Gastrocnemius medialis (tissue), 4 donors: ENCODE results near the gene ENOSF1. TPM values are rescaled to one million over a fixed set of nuclear protein-coding genes. Genes with fewer than 3 reads are reported as not detected.

ENCODE experiments used
- ATAC-seq, 2 donors: fragments of 150-250 bp; one replicate each; pipeline ENCODE4 v1.9.1; 2016
- DNase-seq, 2 donors: peaks; one replicate each; pipeline ENCODE4 v3.0.0-alpha.2; 2019
- H3K27ac ChIP-seq, 4 donors: fragments of 200-600 bp; sonication (generic); 1 replicate in 1 of 4; 2 replicates in 3 of 4; pipeline ENCODE4 v1.5.1; 2016 to 2018; ENCODE audit warnings: mild to moderate bottlenecking in 2 of 4, moderate library complexity in 1 of 4
- H3K27me3 ChIP-seq, 3 donors: fragments of 200-600 bp; sonication (generic) in 2 of 3; 1 replicate in 1 of 3; 2 replicates in 2 of 3; pipeline versions ENCODE4 v1.5.1 to v1.6.0; 2016 to 2019; ENCODE audit warnings: mild to moderate bottlenecking in 1 of 3, moderate library complexity in 1 of 3
- H3K36me3 ChIP-seq, 2 donors: fragments of 200-600 bp; sonication (generic) in 1 of 2; one replicate each; pipeline ENCODE4 v1.5.1; 2017 to 2018
- H3K4me1 ChIP-seq, 2 donors: fragments of 200-600 bp; sonication (generic) in 1 of 2; one replicate each; pipeline ENCODE4 v1.5.1; 2016 to 2017; ENCODE audit warnings: mild to moderate bottlenecking in 2 of 2
- H3K4me3 ChIP-seq, 4 donors: fragments of 200-600 bp; sonication (generic) in 3 of 4; 1 replicate in 1 of 4; 2 replicates in 3 of 4; pipeline ENCODE4 v1.5.1; 2016 to 2019; ENCODE audit warnings: mild to moderate bottlenecking in 2 of 4
- H3K9me3 ChIP-seq, 3 donors: fragments of 200-600 bp; sonication (generic) in 2 of 3; 1 replicate in 1 of 3; 2 replicates in 2 of 3; pipeline ENCODE4 v1.5.1; 2016 to 2019
- CTCF ChIP-seq, 5 experiments: fragments of 450-650 bp in 3 of 5; fragments of 200-600 bp in 2 of 5; sonication (generic) in 2 of 5; IDR thresholded peaks in 4 of 5; conservative IDR thresholded peaks in 1 of 5; 1 replicate in 4 of 5; 2 replicates in 1 of 5; pipeline ENCODE4 v1.5.1; 2016 to 2019; ENCODE audit warnings: antibody characterized with exemption in 5 of 5, mild to moderate bottlenecking in 3 of 5, moderate library complexity in 3 of 5
- POLR2A ChIP-seq, 2 donors: fragments of 450-650 bp; IDR thresholded peaks; one replicate each; pipeline ENCODE4 v1.6.1; 2017; ENCODE audit warnings: antibody characterized with exemption in 2 of 2, mild to moderate bottlenecking in 2 of 2, moderate library complexity in 2 of 2
- in situ Hi-C, 4 donors: fragments of 200-750 bp; cut with MboI; loops; one replicate each; pipeline versions ENCODE4 v1.15.0 to v1.8.0; 2017; ENCODE audit warnings: low sequenced_read_pairs in 4 of 4
- intact Hi-C: fragments of 100-400 bp; cut with DNase I; formaldehyde crosslinking; loops from one replicate; pipeline ENCODE4 v1.15.1; 2023; ENCODE audit warnings: low total_unique reads
- total RNA-seq, 4 donors: library from RNA; depleted of rRNA; stranded (reverse); fragments of >200 nt; gene quantifications; one replicate each; pipeline versions ENCODE4 v1.1.0 to v1.2.3, GENCODE V29; 2016

ENOSF1 gene
- total RNA-seq, 4 donors from 2014 or later = 6.0 to 16.1 (median 10.3) TPM

- no peak for TF ChIP-seq POLR2A (IDR thresholded peaks at IDR 0.05)
- TF ChIP-seq CTCF (IDR thresholded peaks at IDR 0.05 in 4 of 5, conservative IDR thresholded peaks at IDR 0.05 in 1 of 5) = no peak
- Histone ChIP-seq H3K4me3 (no peak overlapping the region), H3K27ac (no peak overlapping the region), H3K36me3 (no peaks in the 10 kb centered on the region), H3K4me1 (no peaks in the 10 kb centered on the region), H3K27me3 (peaks cover 0 to 7% (median 0%) of the 10 kb centered on the region in 3 donors), H3K9me3 (no peaks in the 10 kb centered on the region)
- DNase-seq = no peak
- no peak for ATAC-seq
- in situ Hi-C loops = loop anchor here in 1 of 4 donors (25.0 kb wide), 1 partner anchor 208 kb away; no protein-coding TSS in a partner anchor
- intact Hi-C loops = no loop called here
Observed at GRCh38 chr18:629269-630150, 82.9 kb downstream of the ENOSF1 start.

- Histone ChIP-seq H3K36me3 (no peaks in the 10 kb centered on the region), H3K27ac (no peak overlapping the region), H3K9me3 (no peaks in the 10 kb centered on the region), H3K4me3 (no peak overlapping the region), H3K27me3 (no peaks in the 10 kb centered on the region), H3K4me1 (no peaks in the 10 kb centered on the region)
- DNase-seq = no peak
- TF ChIP-seq CTCF (IDR thresholded peaks at IDR 0.05 in 4 of 5, conservative IDR thresholded peaks at IDR 0.05 in 1 of 5) (no peak), POLR2A (IDR thresholded peaks at IDR 0.05) (no peak)
- in situ Hi-C loops = loop anchor here in 1 of 4 donors (25.0 kb wide), 1 partner anchor 210 kb away; no protein-coding TSS in a partner anchor
- intact Hi-C loops = no loop called here
- no peak for ATAC-seq
Observed at GRCh38 chr18:627231-627630, 85.2 kb downstream of the ENOSF1 start.

GRCh38 chr18:623761-624620, 88.4 kb downstream of the ENOSF1 start:
- H3K36me3 ChIP-seq = no peaks in the 10 kb centered on the region
- H3K4me3 ChIP-seq = no peak overlapping the region
- H3K27ac ChIP-seq = no peak overlapping the region
- intact Hi-C loops (loop anchor here (2.0 kb wide), 1 partner anchor 215 kb away; no protein-coding TSS in a partner anchor), in situ Hi-C loops (loop anchor here in 3 of 4 donors (5.0 to 25.0 kb wide), 3 partner anchors 112 to 213 kb away; partner anchors contain the start of gene COLEC12 (in 2 of the 3))
- DNase-seq = peak; percentile 7 to 18
- TF ChIP-seq POLR2A (IDR thresholded peaks at IDR 0.05) (no peak), CTCF (IDR thresholded peaks at IDR 0.05 in 4 of 5, conservative IDR thresholded peaks at IDR 0.05 in 1 of 5) (peak in 4 of 5 experiments; percentile 24 to 58 (median 40))
- no peaks in the 10 kb centered on the region for H3K4me1 ChIP-seq
- H3K27me3 ChIP-seq = no peaks in the 10 kb centered on the region
- no peak for ATAC-seq
- H3K9me3 ChIP-seq = no peaks in the 10 kb centered on the region

- no peak for DNase-seq
- ATAC-seq = no peak
- Histone ChIP-seq H3K27me3 (no peaks in the 10 kb centered on the region), H3K9me3 (no peaks in the 10 kb centered on the region), H3K36me3 (no peaks in the 10 kb centered on the region), H3K4me3 (no peak overlapping the region), H3K4me1 (no peaks in the 10 kb centered on the region), H3K27ac (no peak overlapping the region)
- in situ Hi-C loops = loop anchor here in 3 of 4 donors (5.0 to 25.0 kb wide), 3 partner anchors 110 to 215 kb away; partner anchors contain the start of gene COLEC12 (in 2 of the 3)
- intact Hi-C loops = no loop called here
- TF ChIP-seq POLR2A (IDR thresholded peaks at IDR 0.05) = no peak
- no peak for TF ChIP-seq CTCF (IDR thresholded peaks at IDR 0.05 in 4 of 5, conservative IDR thresholded peaks at IDR 0.05 in 1 of 5)
Observed at GRCh38 chr18:622289-622688, 90.1 kb downstream of the ENOSF1 start.
